ENCODE measurements around the gene ZNF593.
A peak's percentile ranks its signal among the peaks of the same experiment; 100 is the strongest.

Gene ZNF593

GRCh38 chr1:26153966-26154532, 15.7 kb upstream of the ZNF593 start:
- no peak for DNase-seq

GRCh38 chr1:26154750-26155149, 15.0 kb upstream of the ZNF593 start:
- no peak for DNase-seq

GRCh38 chr1:26155370-26156284, 14.1 kb upstream of the ZNF593 start:
- DNase-seq: no peak

GRCh38 chr1:26156285-26157038, 13.2 kb upstream of the ZNF593 start:
- peak; percentile 27 for DNase-seq

GRCh38 chr1:26158271-26158907, 11.3 kb upstream of the ZNF593 start:
- DNase-seq: no peak

GRCh38 chr1:26158908-26159742, 10.6 kb upstream of the ZNF593 start, which contains the start of gene FAM110D:
FAM110D (plus strand) TSS chr1:26159079; CDS start chr1:26161292, 2,213 bp downstream.
- DNase-seq: no peak

GRCh38 chr1:26159743-26160039, 10.0 kb upstream of the ZNF593 start:
- no peak for DNase-seq

GRCh38 chr1:26160527-26161414, 8.9 kb upstream of the ZNF593 start:
- no peak for DNase-seq

GRCh38 chr1:26161415-26162219, 8.1 kb upstream of the ZNF593 start:
- DNase-seq: peak; percentile 26

GRCh38 chr1:26162220-26162709, 7.4 kb upstream of the ZNF593 start:
- DNase-seq: no peak

GRCh38 chr1:26163684-26164035, 6.0 kb upstream of the ZNF593 start:
- no peak for DNase-seq

- DNase-seq: no peak
Observed at GRCh38 chr1:26164036-26164860, 5.5 kb upstream of the ZNF593 start.

- no peak for DNase-seq
Observed at GRCh38 chr1:26164861-26165842, 4.6 kb upstream of the ZNF593 start.

GRCh38 chr1:26166719-26167281, 2.9 kb upstream of the ZNF593 start:
- DNase-seq: no peak

- DNase-seq: peak; percentile 54
Observed at GRCh38 chr1:26168410-26169197, 1.1 kb upstream of the ZNF593 start, which contains the start of gene C1orf232. C1orf232 (minus strand) TSS chr1:26168963; CDS start chr1:26168499, 464 bp downstream.

GRCh38 chr1:26169198-26169554, 532 bp upstream of the ZNF593 start:
- peak; percentile 47 for DNase-seq

- no peak for DNase-seq
Observed at GRCh38 chr1:26170472-26170821, 739 bp downstream of the ZNF593 start.

All from NCI-H510A treated with DMSO at 0.1 percent for 48 hours (cell line).